Pancreas (tissue), 10 donors: Measurements from ENCODE around the gene RNF157. TPM values are rescaled to one million over a fixed set of nuclear protein-coding genes. Genes with fewer than 3 reads are reported as not detected.

ENCODE experiments used
- ATAC-seq, 4 donors: fragments of 200-7000 bp; cut with Tn5 transposase; one replicate each; pipeline versions ENCODE4 v1.8.0 to v1.9.1; 2020; ENCODE audit warnings: mild to moderate bottlenecking in 4 of 4, moderate library complexity in 4 of 4
- DNase-seq, 6 donors: peaks; one replicate each; pipeline ENCODE4 v3.0.0-alpha.2; 2020
- FAIRE-seq: peaks from 2 replicates; lab custom pipeline; 2012; peaks lifted over from hg19 to GRCh38; lab: Jason Lieb, UNC
- H3K27ac ChIP-seq, 4 donors: fragments of 200-600 bp; sonication (generic); 1 replicate in 3 of 4; 2 replicates in 1 of 4; pipeline versions ENCODE4 v1.5.0 to v1.8.0; 2020
- H3K27me3 ChIP-seq, 4 donors: fragments of 200-600 bp; one replicate each; pipeline ENCODE4 v1.8.0; 2021
- H3K36me3 ChIP-seq, 3 donors: fragments of 200-600 bp; sonication (generic) in 1 of 3; one replicate each; pipeline versions ENCODE4 v1.5.0 to v1.8.0; 2020 to 2021
- H3K4me1 ChIP-seq, 3 donors: fragments of 200-600 bp; one replicate each; pipeline ENCODE4 v1.8.0; 2021
- H3K4me3 ChIP-seq, 4 donors: fragments of 200-600 bp; sonication (generic) in 2 of 4; one replicate each; pipeline versions ENCODE4 v1.5.0 to v1.8.0; 2020 to 2021
- H3K9me3 ChIP-seq, 4 donors: fragments of 200-600 bp; one replicate each; pipeline ENCODE4 v1.8.0; 2021
- CTCF ChIP-seq, 4 donors: fragments of 200-600 bp; sonication (generic) in 3 of 4; IDR thresholded peaks; one replicate each; pipeline versions ENCODE4 v1.5.0 to v1.8.0; 2021; ENCODE audit warnings: antibody characterized with exemption in 4 of 4
- WGBS, 2 donors: extraction: QIAGEN DNeasy Blood & Tissue Kit; methylation state at CpG; one replicate each; pipeline ENCODE4 v1.1.7; 2013; 5-methylcytosine and 5-hydroxymethylcytosine counted together
- intact Hi-C, 3 donors: fragments of 100-400 bp; cut with DNase I; formaldehyde crosslinking; loops; one replicate each; pipeline versions ENCODE4 v1.11.1 to v1.14.2; 2022
- polyA plus RNA-seq, 2 donors: library from polyadenylated mRNA; stranded (reverse); fragments of 200-250 nt; gene quantifications; one replicate each; pipeline ENCODE4 v1.2.3, GENCODE V29; 2013
- total RNA-seq, 6 donors: library from RNA; stranded (reverse); fragmentation: NEBNext Ultra II Directional in 4 of 6; extraction: Animal tissue kit (Norgen Biotek cat#: 25700) in 4 of 6; gene quantifications; one replicate each; pipeline versions ENCODE4 v1.2.1 to v1.2.4, GENCODE V29; 2021 to 2023
- donor health status: healthy with polysubstance abuse.
- donor health status: DM: no; HTN: no; CAD: no; lungs with moderate emphysema.
- donor health status: DM: no; HTN: no; CAD: no.
- donor health status: control.
- donor health status: control.
- donor health status: Bipolar disorder and iron deficiency.
- donor health status: DM: yes; HTN: yes; CAD: no.
- donor health status: DM: no; HTN: no; CAD: no.
- donor health status: DM: no; HTN: no; CAD: no.
- donor health status: DM: yes; HTN: yes; CAD: no.

The RNF157 gene
- total and polyA plus RNA-seq, 8 donors: 0.87 to 6.4 (median 3.3) TPM

GRCh38 chr17:76219670-76220383, 20.5 kb downstream of the RNF157 start:
- H3K27me3 ChIP-seq: no peaks in the 10 kb centered on the region
- intact Hi-C loops: loop anchor here in 1 of 3 donors (10.0 kb wide), 1 partner anchor 65 kb away; no protein-coding TSS in a partner anchor
- 91 to 92% methylated on average over 7 of the region's 7 CpGs for WGBS, 2 donors
- H3K4me3 ChIP-seq: no peak overlapping the region
- H3K4me1 ChIP-seq: no peaks in the 10 kb centered on the region
- FAIRE-seq (no peak), DNase-seq (no peak), ATAC-seq (no peak)
- no peaks in the 10 kb centered on the region for H3K9me3 ChIP-seq
- H3K27ac ChIP-seq: no peak overlapping the region
- no peaks in the 10 kb centered on the region for H3K36me3 ChIP-seq
- no peak for TF ChIP-seq CTCF (IDR thresholded peaks at IDR 0.05)

- H3K36me3 ChIP-seq: no peaks in the 10 kb centered on the region
- no peak overlapping the region for H3K4me3 ChIP-seq
- H3K9me3 ChIP-seq: no peaks in the 10 kb centered on the region
- DNase-seq (no peak), ATAC-seq (no peak), FAIRE-seq (no peak)
- no peaks in the 10 kb centered on the region for H3K4me1 ChIP-seq
- H3K27ac ChIP-seq: no peak overlapping the region
- TF ChIP-seq CTCF (IDR thresholded peaks at IDR 0.05): no peak
- intact Hi-C loops: no loop called here
- H3K27me3 ChIP-seq: no peaks in the 10 kb centered on the region
- 93 to 98% methylated on average over 3 of the region's 3 CpGs for WGBS, 2 donors
These were observed 23.2 kb downstream of the RNF157 start for GRCh38 chr17:76217081-76217480.

- 68 to 86% methylated on average over 2 of the region's 2 CpGs for WGBS, 2 donors
- no peaks in the 10 kb centered on the region for H3K36me3 ChIP-seq
- no peaks in the 10 kb centered on the region for H3K4me1 ChIP-seq
- FAIRE-seq: no peak
- no peak for TF ChIP-seq CTCF (IDR thresholded peaks at IDR 0.05)
- DNase-seq: no peak
- intact Hi-C loops: no loop called here
- no peak overlapping the region for H3K4me3 ChIP-seq
- H3K27me3 ChIP-seq: no peaks in the 10 kb centered on the region
- no peak for ATAC-seq
- no peak overlapping the region for H3K27ac ChIP-seq
- no peaks in the 10 kb centered on the region for H3K9me3 ChIP-seq
These were observed 26.8 kb downstream of the RNF157 start for GRCh38 chr17:76213491-76213890.

GRCh38 chr17:76208120-76208519, 32.2 kb downstream of the RNF157 start:
- intact Hi-C loops: no loop called here
- no peaks in the 10 kb centered on the region for H3K9me3 ChIP-seq
- 89 to 91% methylated on average over 1 of the region's 1 CpG for WGBS, 2 donors
- FAIRE-seq: no peak
- H3K27me3 ChIP-seq: no peaks in the 10 kb centered on the region
- no peak overlapping the region for H3K4me3 ChIP-seq
- no peak overlapping the region for H3K27ac ChIP-seq
- H3K4me1 ChIP-seq: no peaks in the 10 kb centered on the region
- no peaks in the 10 kb centered on the region for H3K36me3 ChIP-seq
- ATAC-seq: no peak
- no peak for TF ChIP-seq CTCF (IDR thresholded peaks at IDR 0.05)
- DNase-seq: no peak
